A549 (cell line): ENCODE results near the gene TECPR2. TPM values are rescaled to one million over a fixed set of nuclear protein-coding genes. Genes with fewer than 3 reads are reported as not detected.
A peak's percentile ranks its signal among the peaks of the same experiment; 100 is the strongest.

Experiments used
- ATAC-seq, 2 experiments: fragments of 200-7000 bp in 1 of 2; fragments of >200 bp in 1 of 2; cut with Nextera tagmentation in 1 of 2; cut with Tn5 transposase in 1 of 2; 3 replicates each; pipeline versions ENCODE4 v1.8.0 to v1.9.1; 2018 to 2020; ENCODE audit warnings: mild to moderate bottlenecking in 1 of 2, moderate library complexity in 1 of 2
- CTCF ChIA-PET: fragments of 300-600 bp; sonication (Branson Sonifier 250); formaldehyde crosslinking; extraction: SDS; loops from one replicate; lab custom pipeline; 2021; ENCODE audit warnings: antibody characterized with exemption, inconsistent platforms; lab: Yijun Ruan, JAX
- POLR2A ChIA-PET: fragments of 350-600 bp; formaldehyde crosslinking; extraction: SDS; loops from one replicate; lab custom pipeline; 2021; ENCODE audit warnings: antibody characterized with exemption, inconsistent platforms; lab: Yijun Ruan, JAX
- DNase-seq, 2 experiments: peaks; one replicate each; pipeline versions ENCODE4 v3.0.0 to v3.0.0-alpha.2; 2011 to 2016; ENCODE audit warnings: low read depth in 1 of 2, low spot score in 1 of 2
- FAIRE-seq: peaks from 2 replicates; lab custom pipeline; 2011; peaks lifted over from hg19 to GRCh38; lab: Jason Lieb, UNC
- H3K27ac ChIP-seq, 2 experiments: fragments of >200 bp; sonication (Bioruptor Twin); formaldehyde crosslinking; 3 replicates each; pipeline ENCODE4 v1.5.1; 2016 to 2017
- H3K4me1 ChIP-seq: fragments of >200 bp; sonication (Bioruptor Twin); formaldehyde crosslinking; 3 replicates; pipeline ENCODE4 v1.6.1; 2016
- H3K4me2 ChIP-seq: fragments of >200 bp; sonication (Bioruptor Twin); formaldehyde crosslinking; 3 replicates; pipeline ENCODE4 v1.6.1; 2016
- H3K4me3 ChIP-seq: fragments of >200 bp; sonication (Bioruptor Twin); formaldehyde crosslinking; 3 replicates; pipeline ENCODE4 v1.5.1; 2016
- H3K9me3 ChIP-seq: fragments of >200 bp; sonication (Bioruptor Twin); formaldehyde crosslinking; 3 replicates; pipeline ENCODE4 v1.6.1; 2016
- BHLHE40 ChIP-seq: IDR thresholded peaks from 2 replicates; pipeline ENCODE4 v1.6.1; 2012; ENCODE audit warnings: low read depth, low read length, inconsistent platforms
- CBX2 ChIP-seq: fragments of 200-600 bp; sonication (generic); IDR thresholded peaks from 2 replicates; pipeline ENCODE4 v1.6.1; 2016; ENCODE audit warnings: low read depth, mild to moderate bottlenecking, borderline replicate concordance
- CEBPB ChIP-seq, 2 experiments: fragments of >200 bp in 1 of 2; sonication (Bioruptor Twin) in 1 of 2; formaldehyde crosslinking in 1 of 2; IDR thresholded peaks; 2 replicates each; pipeline ENCODE4 v1.6.1; 2012 to 2016
- CHD4 ChIP-seq: fragments of 200-600 bp; sonication (generic); IDR thresholded peaks from 2 replicates; pipeline ENCODE4 v1.6.1; 2016; ENCODE audit warnings: antibody characterized with exemption, mild to moderate bottlenecking, borderline replicate concordance
- EHF ChIP-seq: fragments of 250-450 bp; sonication (Bioruptor Pico); IDR thresholded peaks from 2 replicates; pipeline ENCODE4 v1.5.0; 2020; ENCODE audit warnings: mild to moderate bottlenecking
- EP300 ChIP-seq, 2 experiments: fragments of >200 bp; sonication (Bioruptor Twin); formaldehyde crosslinking; IDR thresholded peaks; 2 replicates in 1 of 2; 3 replicates in 1 of 2; pipeline ENCODE4 v1.6.1; 2016 to 2017
- FOSB ChIP-seq: fragments of 250-450 bp; sonication (Bioruptor Pico); IDR thresholded peaks from 2 replicates; pipeline ENCODE4 v1.5.0; 2020; ENCODE audit warnings: mild to moderate bottlenecking, moderate library complexity
- FOSL2 ChIP-seq, 2 experiments: fragments of 450-650 bp in 1 of 2; fragments of >200 bp in 1 of 2; sonication (Bioruptor Twin) in 1 of 2; formaldehyde crosslinking; IDR thresholded peaks; 2 replicates each; pipeline versions ENCODE4 v1.5.0 to v1.6.1; 2016 to 2020; ENCODE audit warnings: mild to moderate bottlenecking in 1 of 2, moderate library complexity in 1 of 2
- GATA3 ChIP-seq: IDR thresholded peaks from 2 replicates; pipeline ENCODE4 v1.6.1; 2012; ENCODE audit warnings: borderline replicate concordance
- HDAC2 ChIP-seq: fragments of 200-600 bp; sonication (generic); IDR thresholded peaks from 2 replicates; pipeline ENCODE4 v1.6.1; 2016
- HOXB13 ChIP-seq: fragments of 250-450 bp; sonication (Bioruptor Pico); IDR thresholded peaks from 2 replicates; pipeline ENCODE4 v1.5.0; 2020; ENCODE audit warnings: low read depth, mild to moderate bottlenecking, moderate library complexity
- HOXB5 ChIP-seq: fragments of 250-450 bp; sonication (Bioruptor Pico); IDR thresholded peaks from 2 replicates; pipeline ENCODE4 v1.5.0; 2020; ENCODE audit warnings: mild to moderate bottlenecking, moderate library complexity
- JUN ChIP-seq, 2 experiments: fragments of >200 bp; sonication (Bioruptor Twin); formaldehyde crosslinking; IDR thresholded peaks; 2 replicates in 1 of 2; 3 replicates in 1 of 2; pipeline ENCODE4 v1.6.1; 2016 to 2017
- JUNB ChIP-seq: fragments of >200 bp; sonication (Bioruptor Twin); formaldehyde crosslinking; IDR thresholded peaks from 2 replicates; pipeline ENCODE4 v1.6.1; 2016
- KDM5A ChIP-seq: fragments of 200-600 bp; sonication (generic); IDR thresholded peaks from 2 replicates; pipeline ENCODE4 v1.6.1; 2016; ENCODE audit warnings: antibody characterized with exemption, mild to moderate bottlenecking
- MAZ ChIP-seq: fragments of 150-350 bp; IDR thresholded peaks from 2 replicates; pipeline ENCODE4 v1.6.1; 2014; ENCODE audit warnings: antibody characterized with exemption, low read depth, low read length, borderline replicate concordance
- MYC ChIP-seq: IDR thresholded peaks from 2 replicates; pipeline ENCODE4 v1.6.1; 2012; ENCODE audit warnings: mild to moderate bottlenecking, inconsistent platforms, low read length, improper control_type of control experiment, borderline replicate concordance
- NR3C1 ChIP-seq: fragments of >200 bp; sonication (Bioruptor Twin); formaldehyde crosslinking; IDR thresholded peaks from 3 replicates; pipeline ENCODE4 v1.6.1; 2017
- PHF8 ChIP-seq: fragments of 200-600 bp; sonication (generic); IDR thresholded peaks from 2 replicates; pipeline ENCODE4 v1.6.1; 2016; ENCODE audit warnings: low read depth, mild to moderate bottlenecking, antibody characterized with exemption, moderate library complexity, borderline replicate concordance
- POLR2A ChIP-seq: IDR thresholded peaks from 2 replicates; pipeline ENCODE4 v1.6.1; 2012; ENCODE audit warnings: mild to moderate bottlenecking, low read length
- POLR2AphosphoS2 ChIP-seq: conservative IDR thresholded peaks from 2 replicates; pipeline ENCODE4 v1.6.1; 2012; ENCODE audit warnings: low read length, improper control_type of control experiment, inconsistent platforms
- RCOR1 ChIP-seq: fragments of 150-350 bp; IDR thresholded peaks from 2 replicates; pipeline ENCODE4 v1.6.1; 2014; ENCODE audit warnings: antibody characterized with exemption, low read length, low read depth
- RFX5 ChIP-seq: fragments of 450-650 bp; IDR thresholded peaks from 2 replicates; pipeline ENCODE4 v1.7.1; 2014; ENCODE audit warnings: antibody characterized with exemption, mild to moderate bottlenecking, moderate library complexity
- SMC3 ChIP-seq: fragments of >200 bp; sonication (Bioruptor Twin); formaldehyde crosslinking; IDR thresholded peaks from 3 replicates; pipeline ENCODE4 v1.6.1; 2018; ENCODE audit warnings: inconsistent platforms
- SREBF2 ChIP-seq: fragments of 450-650 bp; IDR thresholded peaks from 2 replicates; pipeline ENCODE4 v1.6.1; 2014; ENCODE audit warnings: mild to moderate bottlenecking, moderate library complexity
- TFCP2L1 ChIP-seq: fragments of 250-450 bp; sonication (Bioruptor Pico); IDR thresholded peaks from 2 replicates; pipeline ENCODE4 v1.5.0; 2021; ENCODE audit warnings: mild to moderate bottlenecking
- ZNF302 ChIP-seq: fragments of 250-450 bp; sonication (Bioruptor Pico); IDR thresholded peaks from 2 replicates; pipeline ENCODE4 v1.9.0; 2021; ENCODE audit warnings: inconsistent platforms, mild to moderate bottlenecking, moderate library complexity
- WGBS: methylation state at CpG from one replicate; pipeline ENCODE4 v1.1.6; 2017; ENCODE audit errors: missing lambda C conversion rate; 5-methylcytosine and 5-hydroxymethylcytosine counted together
- polyA plus RNA-seq, 4 experiments: library from polyadenylated mRNA; depleted of rRNA in 3 of 4; stranded (reverse); fragments of >200 nt; fragmentation: RNase III in 1 of 4; extraction: RNeasy Plus Mini Kit Qiagen cat#74134 plus additional on column Dnase treatment in 1 of 4; gene quantifications; 2 replicates in 3 of 4; 3 replicates in 1 of 4; pipeline ENCODE4 v1.2.3, GENCODE V29; 2011 to 2017
- TF ChIP-seq, protein P1 (sequence below): fragments of >200 bp; sonication (Bioruptor Twin); formaldehyde crosslinking; IDR thresholded peaks from 3 replicates; pipeline ENCODE4 v1.5.1; 2016
- TF ChIP-seq, protein P2 (sequence below): fragments of 450-650 bp; IDR thresholded peaks from 2 replicates; pipeline ENCODE4 v1.6.1; 2014; ENCODE audit warnings: antibody characterized with exemption
- TF ChIP-seq, protein P3 (sequence below): fragments of 150-350 bp; IDR thresholded peaks from 2 replicates; pipeline ENCODE4 v1.6.1; 2014; ENCODE audit warnings: low read depth, mild to moderate bottlenecking, low read length
- TF ChIP-seq, protein P4 (sequence below): IDR thresholded peaks from 2 replicates; pipeline ENCODE4 v1.6.1; 2012
- TF ChIP-seq, protein P5 (sequence below): fragments of >200 bp; sonication (Bioruptor Twin); formaldehyde crosslinking; IDR thresholded peaks from 3 replicates; pipeline ENCODE4 v1.6.1; 2016
- TF ChIP-seq, protein P6 (sequence below): fragments of 250-450 bp; sonication (Bioruptor Pico); IDR thresholded peaks from 2 replicates; pipeline ENCODE4 v1.5.0; 2020; ENCODE audit warnings: low read depth, mild to moderate bottlenecking, moderate library complexity

Gene TECPR2
- polyA plus RNA-seq, 2 of the 4 experiments (the other 2 are of a cell fraction) = 5.9 to 7.6 TPM

DNA sequence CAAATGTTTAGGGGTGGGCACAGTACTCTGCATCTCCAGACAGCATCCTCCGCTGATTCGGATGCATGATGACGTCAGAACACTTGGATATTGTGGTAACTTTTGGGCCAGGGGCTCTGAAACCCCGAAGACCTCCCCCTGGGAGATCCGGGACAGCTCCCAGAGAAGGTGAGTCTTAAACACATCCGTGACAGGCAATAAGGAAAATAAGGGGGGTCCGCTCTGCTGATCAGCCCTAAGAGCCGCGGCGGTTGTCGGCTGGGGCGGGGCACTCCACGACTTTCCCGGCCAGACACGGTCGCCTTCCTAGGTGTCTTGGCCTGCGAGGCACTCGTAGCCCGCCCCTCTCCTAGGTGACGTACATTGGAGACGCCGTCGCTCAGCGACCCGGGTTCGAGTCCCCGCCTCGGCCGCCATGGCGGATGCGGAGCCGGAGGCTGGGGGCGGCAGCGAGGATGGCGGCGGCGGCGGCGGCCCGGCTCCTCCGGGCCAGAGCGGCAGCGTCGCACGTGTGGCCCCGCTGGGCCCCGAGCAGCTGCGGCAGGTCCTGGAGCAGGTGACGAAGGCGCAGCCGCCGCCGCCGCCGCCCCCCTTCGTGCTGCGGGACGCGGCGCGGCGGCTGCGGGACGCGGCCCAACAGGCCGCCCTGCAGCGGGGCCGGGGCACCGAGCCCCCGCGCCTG is 43.2 kb upstream of the TECPR2 start, which contains the start of gene ZNF839:
Gene ZNF839 (plus strand): TSS at position 396 of the 682 bp plus-strand sequence. CDS start 20 bp downstream, at position 416.
- ATAC-seq (peak; percentile 57 to 61), FAIRE-seq (no peak), DNase-seq (peak; percentile 92 to 93)
- ChIA-PET POLR2A (interaction anchor here (0.8 kb wide), 1 partner anchor 15 kb away, joined by 3 read pairs; the partner anchor contains the start of gene MOK), CTCF (interaction anchor here (1.0 to 8.8 kb wide), 7 partner anchors 9 to 359 kb away, joined by 3 to 100 read pairs (median 32); partner anchors contain the start of gene MOK)
- Histone ChIP-seq H3K4me1 (peaks cover 39% of the 10 kb centered on the region), H3K4me2 (peak within 1 kb of the TSS; percentile 95), H3K9me3 (no peaks in the 10 kb centered on the region), H3K27ac (peak within 1 kb of the TSS; percentile 98 to 99), H3K4me3 (peak within 1 kb of the TSS; percentile 94)
- TF ChIP-seq, protein P1, sequence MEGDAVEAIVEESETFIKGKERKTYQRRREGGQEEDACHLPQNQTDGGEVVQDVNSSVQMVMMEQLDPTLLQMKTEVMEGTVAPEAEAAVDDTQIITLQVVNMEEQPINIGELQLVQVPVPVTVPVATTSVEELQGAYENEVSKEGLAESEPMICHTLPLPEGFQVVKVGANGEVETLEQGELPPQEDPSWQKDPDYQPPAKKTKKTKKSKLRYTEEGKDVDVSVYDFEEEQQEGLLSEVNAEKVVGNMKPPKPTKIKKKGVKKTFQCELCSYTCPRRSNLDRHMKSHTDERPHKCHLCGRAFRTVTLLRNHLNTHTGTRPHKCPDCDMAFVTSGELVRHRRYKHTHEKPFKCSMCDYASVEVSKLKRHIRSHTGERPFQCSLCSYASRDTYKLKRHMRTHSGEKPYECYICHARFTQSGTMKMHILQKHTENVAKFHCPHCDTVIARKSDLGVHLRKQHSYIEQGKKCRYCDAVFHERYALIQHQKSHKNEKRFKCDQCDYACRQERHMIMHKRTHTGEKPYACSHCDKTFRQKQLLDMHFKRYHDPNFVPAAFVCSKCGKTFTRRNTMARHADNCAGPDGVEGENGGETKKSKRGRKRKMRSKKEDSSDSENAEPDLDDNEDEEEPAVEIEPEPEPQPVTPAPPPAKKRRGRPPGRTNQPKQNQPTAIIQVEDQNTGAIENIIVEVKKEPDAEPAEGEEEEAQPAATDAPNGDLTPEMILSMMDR = no peak
- TF ChIP-seq CBX2 (no peak), TFCP2L1 (CRISPR knock-in tag) (no peak), EHF (CRISPR knock-in tag) (no peak), HOXB5 (CRISPR knock-in tag) (no peak), POLR2AphosphoS2 (no peak), PHF8 (peak; percentile 45), BHLHE40 (no peak), RFX5 (peak; percentile 37; the same call in 1 of the 2 replicates), EP300 (IDR thresholded peaks at IDR 0.05) (no peak), CEBPB (IDR thresholded peaks at IDR 0.05) (0 out of 4 replicates have a peak, but pooled peaks of 1 of the 2 experiments have one; percentile 0), SREBF2 (no peak), ZNF302 (no peak), FOSB (CRISPR knock-in tag) (no peak), NR3C1 (no peak), HDAC2 (no peak), FOSL2 (IDR thresholded peaks at IDR 0.05) (no peak), FOSL2 (CRISPR knock-in tag; IDR thresholded peaks at IDR 0.05) (peak; percentile 7; the same call in 1 of the 2 replicates), RCOR1 (no peak), GATA3 (no peak), KDM5A (peak; percentile 51; the same call in 1 of the 2 replicates), HOXB13 (CRISPR knock-in tag) (no peak), JUNB (no peak), MAZ (no peak), POLR2A (peak; percentile 8; the same call in 1 of the 2 replicates), MYC (no peak), SMC3 (no peak), JUN (IDR thresholded peaks at IDR 0.05) (peak; percentile 59 to 85; a peak in 3 of 5 replicates), CHD4 (no peak)
- TF ChIP-seq, protein P2, sequence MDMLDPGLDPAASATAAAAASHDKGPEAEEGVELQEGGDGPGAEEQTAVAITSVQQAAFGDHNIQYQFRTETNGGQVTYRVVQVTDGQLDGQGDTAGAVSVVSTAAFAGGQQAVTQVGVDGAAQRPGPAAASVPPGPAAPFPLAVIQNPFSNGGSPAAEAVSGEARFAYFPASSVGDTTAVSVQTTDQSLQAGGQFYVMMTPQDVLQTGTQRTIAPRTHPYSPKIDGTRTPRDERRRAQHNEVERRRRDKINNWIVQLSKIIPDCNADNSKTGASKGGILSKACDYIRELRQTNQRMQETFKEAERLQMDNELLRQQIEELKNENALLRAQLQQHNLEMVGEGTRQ = no peak
- TF ChIP-seq, protein P3, sequence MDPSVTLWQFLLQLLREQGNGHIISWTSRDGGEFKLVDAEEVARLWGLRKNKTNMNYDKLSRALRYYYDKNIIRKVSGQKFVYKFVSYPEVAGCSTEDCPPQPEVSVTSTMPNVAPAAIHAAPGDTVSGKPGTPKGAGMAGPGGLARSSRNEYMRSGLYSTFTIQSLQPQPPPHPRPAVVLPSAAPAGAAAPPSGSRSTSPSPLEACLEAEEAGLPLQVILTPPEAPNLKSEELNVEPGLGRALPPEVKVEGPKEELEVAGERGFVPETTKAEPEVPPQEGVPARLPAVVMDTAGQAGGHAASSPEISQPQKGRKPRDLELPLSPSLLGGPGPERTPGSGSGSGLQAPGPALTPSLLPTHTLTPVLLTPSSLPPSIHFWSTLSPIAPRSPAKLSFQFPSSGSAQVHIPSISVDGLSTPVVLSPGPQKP = no peak
- TF ChIP-seq, protein P4, sequence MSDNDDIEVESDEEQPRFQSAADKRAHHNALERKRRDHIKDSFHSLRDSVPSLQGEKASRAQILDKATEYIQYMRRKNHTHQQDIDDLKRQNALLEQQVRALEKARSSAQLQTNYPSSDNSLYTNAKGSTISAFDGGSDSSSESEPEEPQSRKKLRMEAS = peak; percentile 73
- TF ChIP-seq, protein P5, sequence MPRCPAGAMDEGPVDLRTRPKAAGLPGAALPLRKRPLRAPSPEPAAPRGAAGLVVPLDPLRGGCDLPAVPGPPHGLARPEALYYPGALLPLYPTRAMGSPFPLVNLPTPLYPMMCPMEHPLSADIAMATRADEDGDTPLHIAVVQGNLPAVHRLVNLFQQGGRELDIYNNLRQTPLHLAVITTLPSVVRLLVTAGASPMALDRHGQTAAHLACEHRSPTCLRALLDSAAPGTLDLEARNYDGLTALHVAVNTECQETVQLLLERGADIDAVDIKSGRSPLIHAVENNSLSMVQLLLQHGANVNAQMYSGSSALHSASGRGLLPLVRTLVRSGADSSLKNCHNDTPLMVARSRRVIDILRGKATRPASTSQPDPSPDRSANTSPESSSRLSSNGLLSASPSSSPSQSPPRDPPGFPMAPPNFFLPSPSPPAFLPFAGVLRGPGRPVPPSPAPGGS = 0 out of 3 replicates have a peak, but pooled peaks have one; percentile 32
- TF ChIP-seq, protein P6, sequence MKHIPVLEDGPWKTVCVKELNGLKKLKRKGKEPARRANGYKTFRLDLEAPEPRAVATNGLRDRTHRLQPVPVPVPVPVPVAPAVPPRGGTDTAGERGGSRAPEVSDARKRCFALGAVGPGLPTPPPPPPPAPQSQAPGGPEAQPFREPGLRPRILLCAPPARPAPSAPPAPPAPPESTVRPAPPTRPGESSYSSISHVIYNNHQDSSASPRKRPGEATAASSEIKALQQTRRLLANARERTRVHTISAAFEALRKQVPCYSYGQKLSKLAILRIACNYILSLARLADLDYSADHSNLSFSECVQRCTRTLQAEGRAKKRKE (CRISPR knock-in tag) = no peak
- 1% methylated on average over 23 of the region's 71 CpGs for WGBS
